ENCODE data around the gene ACSL6. TPM values are rescaled to one million over a fixed set of nuclear protein-coding genes. Genes with fewer than 3 reads are reported as not detected.

ACSL6 gene
- total RNA-seq, 2 donors from 2014 or later, result 5.9 to 8.2 TPM

- ATAC-seq (replicated peaks in 1 of 2) (no peak), DNase-seq (no peak)
- Mint-ChIP-seq H3K36me3 (ENCODE audit: insufficient read depth in 2 of 2) (no peaks in the 10 kb centered on the region), H3K9me3 (no peaks in the 10 kb centered on the region), H3K27me3 (ENCODE audit: low read depth) (peaks cover 43% of the 10 kb centered on the region), H3K4me3 (no peak overlapping the region), H3K4me1 (ENCODE audit: low read depth) (peaks cover 26% of the 10 kb centered on the region), H3K27ac (no peak overlapping the region)
Measured at GRCh38 chr5:132008961-132009680, 2.3 kb downstream of the ACSL6 start.

GRCh38 chr5:132008163-132008473, 3.3 kb downstream of the ACSL6 start:
- DNase-seq (no peak), ATAC-seq (replicated peaks in 1 of 2) (peak; percentile 10 to 27)
- Mint-ChIP-seq H3K4me1 (ENCODE audit: low read depth) (peaks cover 26% of the 10 kb centered on the region), H3K27ac (no peak overlapping the region), H3K9me3 (no peaks in the 10 kb centered on the region), H3K36me3 (ENCODE audit: insufficient read depth in 2 of 2) (no peaks in the 10 kb centered on the region), H3K27me3 (ENCODE audit: low read depth) (peaks cover 35% of the 10 kb centered on the region), H3K4me3 (no peak overlapping the region)

GRCh38 chr5:132007399-132008162, 3.9 kb downstream of the ACSL6 start:
- Mint-ChIP-seq H3K4me3 (no peak overlapping the region), H3K27ac (no peak overlapping the region), H3K4me1 (ENCODE audit: low read depth) (peaks cover 28% of the 10 kb centered on the region), H3K9me3 (no peaks in the 10 kb centered on the region), H3K36me3 (ENCODE audit: insufficient read depth in 2 of 2) (no peaks in the 10 kb centered on the region), H3K27me3 (ENCODE audit: low read depth) (peaks cover 33% of the 10 kb centered on the region)
- DNase-seq (peak; percentile 80 to 82), ATAC-seq (replicated peaks in 1 of 2) (peak; percentile 78 to 79)

- peaks cover 37% of the 10 kb centered on the region for H3K4me1 Mint-ChIP-seq (ENCODE audit: low read depth)
- DNase-seq (no peak), ATAC-seq (replicated peaks in 1 of 2) (no peak)
- no peak overlapping the region for H3K4me3 Mint-ChIP-seq
- peaks cover 27% of the 10 kb centered on the region for H3K27me3 Mint-ChIP-seq (ENCODE audit: low read depth)
- no peak overlapping the region for H3K27ac Mint-ChIP-seq
- H3K9me3 Mint-ChIP-seq, result no peaks in the 10 kb centered on the region
- no peaks in the 10 kb centered on the region for H3K36me3 Mint-ChIP-seq (ENCODE audit: insufficient read depth in 2 of 2)
Measured at GRCh38 chr5:132006331-132007120, 4.9 kb downstream of the ACSL6 start.

- Mint-ChIP-seq H3K9me3 (no peaks in the 10 kb centered on the region), H3K27me3 (ENCODE audit: low read depth) (peaks cover 20% of the 10 kb centered on the region), H3K36me3 (ENCODE audit: insufficient read depth in 2 of 2) (no peaks in the 10 kb centered on the region), H3K4me3 (no peak overlapping the region), H3K27ac (no peak overlapping the region), H3K4me1 (ENCODE audit: low read depth) (peaks cover 40% of the 10 kb centered on the region)
- ATAC-seq (replicated peaks in 1 of 2) (no peak), DNase-seq (no peak)
Measured at GRCh38 chr5:132005591-132005990, 5.9 kb downstream of the ACSL6 start.

- H3K4me1 Mint-ChIP-seq (ENCODE audit: low read depth), result peaks cover 41% of the 10 kb centered on the region
- H3K4me3 Mint-ChIP-seq, result no peak overlapping the region
- DNase-seq, result no peak
- no peak for ATAC-seq (replicated peaks in 1 of 2)
- H3K36me3 Mint-ChIP-seq (ENCODE audit: insufficient read depth in 2 of 2), result no peaks in the 10 kb centered on the region
- H3K9me3 Mint-ChIP-seq, result no peaks in the 10 kb centered on the region
- H3K27ac Mint-ChIP-seq, result no peak overlapping the region
- peaks cover 9% of the 10 kb centered on the region for H3K27me3 Mint-ChIP-seq (ENCODE audit: low read depth)
Measured at GRCh38 chr5:132003982-132004381, 7.5 kb downstream of the ACSL6 start.

GRCh38 chr5:132003170-132003744, 8.2 kb downstream of the ACSL6 start:
- H3K36me3 Mint-ChIP-seq (ENCODE audit: insufficient read depth in 2 of 2), result no peaks in the 10 kb centered on the region
- H3K4me3 Mint-ChIP-seq, result no peak overlapping the region
- peaks cover 2% of the 10 kb centered on the region for H3K27me3 Mint-ChIP-seq (ENCODE audit: low read depth)
- H3K4me1 Mint-ChIP-seq (ENCODE audit: low read depth), result peaks cover 39% of the 10 kb centered on the region
- DNase-seq (no peak), ATAC-seq (replicated peaks in 1 of 2) (no peak)
- no peak overlapping the region for H3K27ac Mint-ChIP-seq
- H3K9me3 Mint-ChIP-seq, result no peaks in the 10 kb centered on the region

GRCh38 chr5:132002757-132003156, 8.7 kb downstream of the ACSL6 start:
- no peak for ATAC-seq (replicated peaks in 1 of 2)
- Mint-ChIP-seq H3K9me3 (no peaks in the 10 kb centered on the region), H3K27me3 (ENCODE audit: low read depth) (no peaks in the 10 kb centered on the region), H3K4me1 (ENCODE audit: low read depth) (peaks cover 38% of the 10 kb centered on the region), H3K4me3 (no peak overlapping the region), H3K27ac (no peak overlapping the region), H3K36me3 (ENCODE audit: insufficient read depth in 2 of 2) (no peaks in the 10 kb centered on the region)
- DNase-seq, result no peak

GRCh38 chr5:132001647-132002561, 9.6 kb downstream of the ACSL6 start:
- H3K27ac Mint-ChIP-seq, result no peak overlapping the region
- no peak overlapping the region for H3K4me3 Mint-ChIP-seq
- H3K27me3 Mint-ChIP-seq (ENCODE audit: low read depth), result no peaks in the 10 kb centered on the region
- ATAC-seq (replicated peaks in 1 of 2) (no peak), DNase-seq (no peak)
- H3K4me1 Mint-ChIP-seq (ENCODE audit: low read depth), result peaks cover 33% of the 10 kb centered on the region
- no peaks in the 10 kb centered on the region for H3K36me3 Mint-ChIP-seq (ENCODE audit: insufficient read depth in 2 of 2)
- H3K9me3 Mint-ChIP-seq, result no peaks in the 10 kb centered on the region

- no peak overlapping the region for H3K27ac Mint-ChIP-seq
- no peaks in the 10 kb centered on the region for H3K9me3 Mint-ChIP-seq
- peak overlapping the region; percentile 0 to 52 for H3K4me3 Mint-ChIP-seq
- ATAC-seq (replicated peaks in 1 of 2) (peak; percentile 61 to 67), DNase-seq (peak in 1 of 2 donors; percentile 21)
- peaks cover 38% of the 10 kb centered on the region for H3K4me1 Mint-ChIP-seq (ENCODE audit: low read depth)
- H3K27me3 Mint-ChIP-seq (ENCODE audit: low read depth), result no peaks in the 10 kb centered on the region
- H3K36me3 Mint-ChIP-seq (ENCODE audit: insufficient read depth in 2 of 2), result no peaks in the 10 kb centered on the region
Measured at GRCh38 chr5:132000677-132001453, 10.6 kb downstream of the ACSL6 start.

GRCh38 chr5:132000241-132000490, 11.3 kb downstream of the ACSL6 start:
- H3K9me3 Mint-ChIP-seq, result no peaks in the 10 kb centered on the region
- no peak overlapping the region for H3K4me3 Mint-ChIP-seq

More at GRCh38 chr5:132000241-132000490, 11.3 kb downstream of the ACSL6 start:
- H3K27me3 Mint-ChIP-seq (ENCODE audit: low read depth), result no peaks in the 10 kb centered on the region
- DNase-seq (no peak), ATAC-seq (replicated peaks in 1 of 2) (no peak)
- no peak overlapping the region for H3K27ac Mint-ChIP-seq
- peaks cover 38% of the 10 kb centered on the region for H3K4me1 Mint-ChIP-seq (ENCODE audit: low read depth)
- no peaks in the 10 kb centered on the region for H3K36me3 Mint-ChIP-seq (ENCODE audit: insufficient read depth in 2 of 2)
